ENCODE results near the gene LLGL2. TPM values are rescaled to one million over a fixed set of nuclear protein-coding genes. Genes with fewer than 3 reads are reported as not detected.
"Not testable (repeated sequence)": the region's sequence is repeated elsewhere in the genome, so short reads cannot be mapped to it uniquely, and the experiment has no call there.

Gene LLGL2
- 100 to 1,000 TPM in 1 of 4 donors, 10 to 100 TPM in 3; 40.3 to 106 (median 77.2) TPM for polyA plus RNA-seq (ENCODE audit: insufficient read length in 4 of 4)

- DNase-seq (ENCODE audit: low read depth in 4 of 4, low spot score in 2 of 4): peak in 3 of 4 donors; percentile 58 to 81 (median 66)
These were observed at the start of gene LLGL2 for GRCh38 chr17:75524970-75525805. Gene LLGL2 (plus strand): TSS chr17:75525697. CDS start chr17:75543427, 17,730 bp downstream.

DNA sequence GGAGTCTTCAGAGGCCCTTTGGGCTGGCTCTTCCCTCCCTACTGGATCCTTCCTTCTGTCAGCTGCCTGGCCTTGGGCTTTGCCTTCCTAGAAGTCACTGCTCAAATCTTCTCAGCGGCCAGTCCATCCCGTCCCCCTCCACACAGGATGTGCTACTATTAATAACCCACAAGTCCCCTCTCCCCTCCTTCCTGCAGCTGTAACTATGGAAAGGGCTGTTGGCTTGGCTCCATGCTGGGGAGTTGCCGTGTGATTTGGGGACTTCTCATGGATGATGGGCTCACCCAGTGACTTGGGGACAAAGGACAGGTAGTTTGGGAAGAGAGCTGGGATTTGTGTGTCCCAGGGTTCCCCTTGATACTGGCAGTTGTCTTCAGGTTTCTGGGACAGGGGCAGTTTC is 49.6 kb upstream of the LLGL2 start:
- DNase-seq (ENCODE audit: low read depth in 4 of 4, low spot score in 2 of 4): peak in 1 of 4 donors; percentile 55

GRCh38 chr17:75476271-75476671 is 49.2 kb upstream of the LLGL2 start:
- DNase-seq (ENCODE audit: low read depth in 4 of 4, low spot score in 2 of 4): no peak

GRCh38 chr17:75476752-75477489 is 48.6 kb upstream of the LLGL2 start:
- no peak for DNase-seq (ENCODE audit: low read depth in 4 of 4, low spot score in 2 of 4)

- DNase-seq (ENCODE audit: low read depth in 4 of 4, low spot score in 2 of 4): not testable (repeated sequence)
These were observed 48.0 kb upstream of the LLGL2 start for GRCh38 chr17:75477490-75477862.

- DNase-seq (ENCODE audit: low read depth in 4 of 4, low spot score in 2 of 4): peak in 3 of 4 donors; percentile 53 to 73 (median 62)
These were observed 47.0 kb upstream of the LLGL2 start for GRCh38 chr17:75478508-75478907.

- DNase-seq (ENCODE audit: low read depth in 4 of 4, low spot score in 2 of 4): no peak
These were observed 45.2 kb upstream of the LLGL2 start for GRCh38 chr17:75480281-75480680.

DNA sequence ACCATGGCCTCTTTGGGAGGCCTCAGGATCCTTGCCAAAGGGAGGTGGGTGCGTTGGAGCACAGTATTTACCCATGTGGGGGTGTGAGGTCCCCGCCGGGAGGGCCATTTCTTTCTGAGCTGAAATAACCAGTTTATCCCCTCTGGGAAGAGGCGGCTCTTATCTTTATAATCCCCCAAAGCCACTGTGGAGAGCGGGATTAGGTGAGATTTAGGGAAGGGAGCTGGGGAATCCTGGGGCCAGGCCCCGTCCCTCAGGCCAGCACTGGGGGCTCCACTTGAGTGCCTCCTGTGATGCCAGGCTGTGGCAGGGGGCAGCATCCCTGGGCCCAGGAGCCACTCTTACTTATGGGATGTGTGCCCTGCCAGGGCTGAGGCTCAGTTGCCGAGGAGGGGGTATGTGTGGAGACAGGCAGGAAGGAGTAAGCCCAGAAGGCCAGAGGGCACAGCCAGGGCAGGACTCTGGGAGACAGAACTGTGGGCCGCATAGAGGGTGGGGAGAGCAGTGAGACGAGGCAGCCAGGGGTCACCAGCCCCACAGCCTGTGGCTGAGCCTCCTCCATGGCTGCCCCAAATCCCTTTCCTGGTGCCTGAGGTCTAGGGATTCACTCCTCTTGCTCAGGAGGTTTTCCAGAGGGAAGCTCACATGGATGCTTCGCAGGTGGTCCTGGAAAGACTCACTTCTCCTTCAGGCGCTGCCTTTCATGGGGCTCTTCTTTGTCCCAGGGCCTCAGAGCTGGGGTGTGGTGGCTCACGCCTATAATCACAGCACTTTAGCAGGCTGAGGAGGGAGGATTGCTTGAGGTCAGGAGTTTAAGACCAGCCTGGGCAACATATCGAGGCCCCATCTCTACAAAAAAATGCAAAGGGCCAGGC is 44.1 kb upstream of the LLGL2 start:
- DNase-seq (ENCODE audit: low read depth in 4 of 4, low spot score in 2 of 4): no peak

DNA sequence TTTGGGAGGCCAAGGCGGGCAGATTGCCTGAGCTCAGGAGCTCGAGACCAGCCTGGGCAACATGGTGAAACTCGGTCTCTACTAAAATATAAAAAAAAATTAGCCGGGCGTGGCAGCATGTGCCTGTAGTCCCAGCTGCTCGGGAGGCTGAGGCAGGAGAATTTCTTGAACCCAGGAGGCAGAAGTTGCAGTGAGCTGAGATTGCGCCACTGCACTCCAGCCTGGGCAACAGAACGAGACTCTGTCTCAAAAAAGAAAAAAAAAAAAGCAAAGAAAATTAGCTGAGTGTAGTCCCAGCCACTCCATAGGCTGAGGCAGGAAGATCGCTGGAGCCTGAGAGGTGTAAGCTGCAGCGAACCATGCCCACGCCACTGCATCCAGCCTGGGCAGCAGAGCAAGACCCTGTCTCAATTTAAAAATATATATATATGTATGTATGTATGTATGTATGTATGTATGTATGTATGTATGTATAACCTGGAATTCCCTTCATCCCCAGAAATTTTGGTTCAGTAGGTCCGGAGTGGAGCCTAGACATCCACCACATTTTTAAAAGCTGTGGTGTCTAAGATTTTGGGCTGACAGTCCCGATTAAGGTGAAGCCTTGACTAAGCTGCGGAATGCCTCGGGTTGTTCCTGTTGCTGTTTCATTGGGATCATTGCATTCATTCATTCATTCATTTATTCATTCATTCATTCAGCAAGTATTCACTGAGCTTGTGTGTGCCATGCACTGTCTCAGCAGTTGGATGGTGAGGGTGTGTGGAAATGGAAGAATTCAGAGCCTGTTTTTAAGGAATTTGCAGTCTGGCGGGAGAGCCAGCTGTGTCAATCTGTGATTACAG is 43.2 kb upstream of the LLGL2 start:
- no peak for DNase-seq (ENCODE audit: low read depth in 4 of 4, low spot score in 2 of 4)

DNA sequence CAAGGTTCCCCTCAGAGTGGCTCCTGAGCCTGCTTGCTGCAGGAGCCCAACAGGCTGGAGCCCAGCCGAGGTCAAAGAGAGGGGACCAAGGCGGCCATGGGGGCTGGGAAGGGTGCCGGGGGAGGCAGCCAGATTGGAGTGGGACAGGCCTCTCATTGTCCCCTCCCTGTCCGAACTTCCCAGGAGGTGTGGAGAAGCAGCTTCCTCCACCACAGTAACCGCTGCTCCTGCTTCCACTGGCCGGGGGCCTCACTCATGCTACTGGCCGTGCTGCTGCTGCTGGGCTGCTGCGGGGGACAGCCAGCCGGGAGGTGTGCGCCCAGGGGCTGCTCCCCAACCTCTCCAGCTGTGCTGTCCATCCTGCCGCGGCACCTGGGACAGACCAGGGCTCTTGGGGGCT is 39.8 kb upstream of the LLGL2 start:
- DNase-seq (ENCODE audit: low read depth in 4 of 4, low spot score in 2 of 4): no peak

GRCh38 chr17:75486151-75486550 is 39.3 kb upstream of the LLGL2 start:
- DNase-seq (ENCODE audit: low read depth in 4 of 4, low spot score in 2 of 4): no peak

GRCh38 chr17:75486951-75487350 is 38.5 kb upstream of the LLGL2 start:
- DNase-seq (ENCODE audit: low read depth in 4 of 4, low spot score in 2 of 4): no peak

DNA sequence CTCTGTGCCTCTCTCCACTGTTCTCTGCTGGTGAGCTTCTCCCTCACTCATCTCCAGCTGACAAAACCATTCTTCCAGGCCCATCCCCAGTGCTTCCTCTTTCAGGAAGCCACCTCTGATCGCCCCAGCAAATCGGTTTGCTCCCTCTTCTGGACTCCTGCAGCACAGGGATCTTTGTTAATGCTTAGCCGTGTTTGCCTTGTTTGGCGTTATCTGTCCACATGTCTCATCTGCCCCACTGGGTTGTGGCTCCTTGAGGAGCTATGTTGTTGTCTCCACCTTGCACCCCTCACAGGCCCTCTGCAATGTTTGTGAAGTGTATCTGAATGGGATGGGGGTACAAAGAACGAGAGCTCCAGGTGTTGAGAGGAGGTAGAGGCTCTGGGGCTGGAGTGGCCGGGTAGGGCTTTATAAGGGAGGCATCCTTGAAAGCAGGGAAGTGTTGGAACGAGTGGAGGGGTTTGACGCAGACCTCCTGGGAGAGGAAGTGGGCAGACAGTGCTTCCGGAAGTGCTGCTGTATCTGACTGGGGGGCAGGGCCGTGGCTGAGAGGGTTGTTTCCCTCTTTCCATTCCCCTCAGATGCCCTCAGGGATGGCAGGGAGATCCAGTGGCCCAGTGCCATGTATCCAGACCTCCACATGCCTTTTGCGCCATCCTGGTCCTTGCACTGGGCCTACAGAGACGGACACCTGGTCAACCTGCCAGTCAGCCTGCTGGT is 38.0 kb upstream of the LLGL2 start:
- DNase-seq (ENCODE audit: low read depth in 4 of 4, low spot score in 2 of 4): no peak

GRCh38 chr17:75488693-75489510 is 36.6 kb upstream of the LLGL2 start:
- no peak for DNase-seq (ENCODE audit: low read depth in 4 of 4, low spot score in 2 of 4)

- no peak for DNase-seq (ENCODE audit: low read depth in 4 of 4, low spot score in 2 of 4)
These were observed 36.0 kb upstream of the LLGL2 start for GRCh38 chr17:75489511-75489955.

GRCh38 chr17:75490173-75490743 is 35.2 kb upstream of the LLGL2 start:
- no peak for DNase-seq (ENCODE audit: low read depth in 4 of 4, low spot score in 2 of 4)

DNA sequence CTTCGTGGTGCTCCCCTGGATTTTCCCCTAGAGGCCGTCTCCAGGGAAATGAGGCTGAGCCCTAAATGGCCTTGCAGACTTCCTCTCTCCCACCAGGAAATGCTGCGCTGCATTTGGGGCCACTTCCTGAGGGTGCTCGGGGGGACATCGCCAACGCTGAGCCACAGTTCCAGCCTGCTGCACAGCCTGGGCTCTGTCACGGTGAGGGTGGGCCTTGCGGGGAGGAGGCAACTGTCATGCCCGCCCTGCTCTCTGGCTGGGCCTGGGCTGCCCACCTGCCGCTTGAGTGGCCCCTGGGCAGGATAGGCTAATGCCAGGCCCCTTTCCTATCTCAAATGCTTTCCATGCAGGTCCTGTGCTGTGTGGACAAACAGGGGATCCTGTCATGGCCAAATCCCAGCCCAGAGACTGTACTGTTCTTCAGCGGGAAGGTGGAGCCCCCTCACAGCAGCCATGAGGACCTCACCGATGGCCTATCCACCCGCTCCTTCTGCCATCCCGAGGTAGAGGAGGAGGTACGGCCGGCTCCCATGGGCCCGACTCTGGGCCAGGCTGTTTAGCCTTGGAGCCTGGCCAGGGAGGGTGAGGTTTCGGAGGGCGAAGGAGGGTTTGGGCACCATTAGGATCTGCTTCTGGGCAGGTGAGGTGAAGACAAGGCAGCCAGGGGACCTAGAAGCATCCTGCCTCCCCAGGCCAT is 34.4 kb upstream of the LLGL2 start:
- DNase-seq (ENCODE audit: low read depth in 4 of 4, low spot score in 2 of 4): no peak
